GM13977 (cell line): ENCODE data around the gene ANKS3.
A peak's percentile ranks its signal among the peaks of the same experiment; 100 is the strongest.

Source experiments
- DNase-seq: peaks from one replicate; pipeline ENCODE4 v3.0.0; 2012; ENCODE audit warnings: low spot score
- in situ Hi-C: fragments of 300-500 bp; cut with MboI; formaldehyde crosslinking; loops from one replicate; pipeline ENCODE4 v1.12.0; 2022; ENCODE audit warnings: low sequenced_read_pairs, low pct_unique_long_range_greater_than_20kb, mixed read lengths, inconsistent platforms; ENCODE audit not compliant: unreplicated experiment
- TF ChIP-seq, protein P1 (sequence below): IDR thresholded peaks from 2 replicates; pipeline ENCODE4 v1.5.1; 2012; ENCODE audit warnings: mild to moderate bottlenecking, control low read depth; ENCODE audit not compliant: insufficient read depth; ENCODE audit errors: extremely low read depth, missing control alignments

Gene ANKS3

DNA sequence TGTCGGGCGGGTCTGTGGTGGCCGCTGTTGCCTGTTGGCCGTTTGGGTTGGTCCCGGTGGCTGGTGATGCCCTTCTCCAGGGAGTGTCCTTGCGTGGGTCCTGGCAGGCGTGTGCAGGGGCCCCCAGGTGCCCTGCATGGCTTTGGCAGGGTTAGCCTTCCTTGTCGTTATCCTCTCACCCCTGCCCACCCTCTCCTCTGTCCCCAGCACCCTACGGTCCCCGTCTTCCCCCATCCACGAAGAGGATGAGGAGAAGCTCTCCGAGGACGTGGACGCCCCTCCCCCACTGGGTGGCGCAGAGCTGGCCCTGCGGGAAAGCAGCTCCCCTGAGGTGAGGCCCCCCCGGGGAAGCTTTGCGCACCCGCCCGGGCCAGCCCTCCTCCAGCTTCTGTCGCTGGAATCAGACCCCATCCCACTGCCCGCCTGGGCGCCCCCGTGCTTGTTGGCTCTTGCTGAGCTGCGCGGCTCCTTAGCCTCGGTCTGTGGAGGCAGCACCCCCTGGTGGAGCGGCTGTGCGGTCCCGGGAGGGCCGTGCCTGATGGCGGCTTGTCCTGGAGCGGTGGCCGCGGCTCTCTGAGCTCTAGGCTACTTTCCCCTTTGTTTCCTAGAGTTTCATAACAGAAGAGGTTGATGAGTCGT, 51.3 kb downstream of the ANKS3 start:
- in situ Hi-C loops, result no loop called here
- DNase-seq, result no peak
- TF ChIP-seq, protein P1, sequence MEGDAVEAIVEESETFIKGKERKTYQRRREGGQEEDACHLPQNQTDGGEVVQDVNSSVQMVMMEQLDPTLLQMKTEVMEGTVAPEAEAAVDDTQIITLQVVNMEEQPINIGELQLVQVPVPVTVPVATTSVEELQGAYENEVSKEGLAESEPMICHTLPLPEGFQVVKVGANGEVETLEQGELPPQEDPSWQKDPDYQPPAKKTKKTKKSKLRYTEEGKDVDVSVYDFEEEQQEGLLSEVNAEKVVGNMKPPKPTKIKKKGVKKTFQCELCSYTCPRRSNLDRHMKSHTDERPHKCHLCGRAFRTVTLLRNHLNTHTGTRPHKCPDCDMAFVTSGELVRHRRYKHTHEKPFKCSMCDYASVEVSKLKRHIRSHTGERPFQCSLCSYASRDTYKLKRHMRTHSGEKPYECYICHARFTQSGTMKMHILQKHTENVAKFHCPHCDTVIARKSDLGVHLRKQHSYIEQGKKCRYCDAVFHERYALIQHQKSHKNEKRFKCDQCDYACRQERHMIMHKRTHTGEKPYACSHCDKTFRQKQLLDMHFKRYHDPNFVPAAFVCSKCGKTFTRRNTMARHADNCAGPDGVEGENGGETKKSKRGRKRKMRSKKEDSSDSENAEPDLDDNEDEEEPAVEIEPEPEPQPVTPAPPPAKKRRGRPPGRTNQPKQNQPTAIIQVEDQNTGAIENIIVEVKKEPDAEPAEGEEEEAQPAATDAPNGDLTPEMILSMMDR, result peak; percentile 38

DNA sequence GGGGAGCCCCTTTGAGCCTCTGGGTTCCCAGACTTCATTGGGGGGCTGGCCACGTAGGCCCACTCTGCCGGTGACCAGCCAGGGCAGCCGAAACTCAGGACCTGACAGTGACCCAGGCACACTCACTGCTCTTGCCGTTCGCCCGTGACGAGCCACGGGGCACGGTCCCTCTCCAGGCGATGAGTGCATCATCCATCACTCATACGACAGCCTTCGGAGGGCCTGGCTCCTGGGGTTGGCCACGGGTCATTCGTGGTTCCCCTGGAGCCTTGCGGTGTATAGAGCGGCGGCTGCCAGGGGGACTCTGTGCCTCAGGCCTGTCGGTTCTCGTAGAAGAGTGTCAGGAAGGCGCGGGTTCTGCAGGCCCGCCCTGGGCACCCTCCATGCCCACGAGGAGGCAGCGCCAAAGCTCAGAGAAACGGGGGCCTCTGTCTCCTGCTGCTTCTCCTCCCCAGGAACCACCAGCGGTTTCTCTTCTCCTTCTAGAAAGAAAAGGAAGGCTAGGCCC, 51.9 kb downstream of the ANKS3 start:
- no peak for DNase-seq
- TF ChIP-seq, protein P1, result no peak
- in situ Hi-C loops, result no loop called here

DNA sequence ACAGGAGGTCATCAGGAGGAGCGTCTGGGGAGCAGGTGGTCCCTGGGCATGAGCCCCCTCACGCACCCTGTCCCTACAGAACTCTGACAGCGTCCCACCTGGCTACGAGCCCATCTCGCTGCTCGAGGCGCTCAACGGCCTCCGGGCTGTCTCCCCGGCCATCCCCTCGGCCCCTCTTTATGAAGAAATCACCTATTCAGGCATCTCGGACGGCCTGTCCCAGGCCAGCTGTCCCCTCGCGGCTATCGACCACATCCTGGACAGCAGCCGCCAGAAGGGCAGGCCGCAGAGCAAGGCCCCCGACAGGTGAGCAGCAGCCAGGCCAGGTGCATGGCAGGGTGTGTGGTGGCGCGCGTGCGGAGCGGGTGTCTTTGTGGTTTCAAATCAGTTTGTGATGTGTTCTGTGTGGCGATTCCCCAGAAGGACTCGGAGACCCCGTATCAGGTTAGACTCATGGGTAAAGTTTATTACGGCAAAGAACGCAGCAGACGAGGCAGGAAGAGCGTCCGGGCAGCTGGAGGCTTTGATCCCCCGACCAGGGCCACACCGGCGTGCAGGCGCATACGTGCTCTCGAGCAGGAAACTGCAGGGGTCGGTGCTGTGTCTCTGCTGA, 52.5 kb downstream of the ANKS3 start:
- no peak for DNase-seq
- TF ChIP-seq, protein P1, result no peak
- in situ Hi-C loops, result no loop called here

DNA sequence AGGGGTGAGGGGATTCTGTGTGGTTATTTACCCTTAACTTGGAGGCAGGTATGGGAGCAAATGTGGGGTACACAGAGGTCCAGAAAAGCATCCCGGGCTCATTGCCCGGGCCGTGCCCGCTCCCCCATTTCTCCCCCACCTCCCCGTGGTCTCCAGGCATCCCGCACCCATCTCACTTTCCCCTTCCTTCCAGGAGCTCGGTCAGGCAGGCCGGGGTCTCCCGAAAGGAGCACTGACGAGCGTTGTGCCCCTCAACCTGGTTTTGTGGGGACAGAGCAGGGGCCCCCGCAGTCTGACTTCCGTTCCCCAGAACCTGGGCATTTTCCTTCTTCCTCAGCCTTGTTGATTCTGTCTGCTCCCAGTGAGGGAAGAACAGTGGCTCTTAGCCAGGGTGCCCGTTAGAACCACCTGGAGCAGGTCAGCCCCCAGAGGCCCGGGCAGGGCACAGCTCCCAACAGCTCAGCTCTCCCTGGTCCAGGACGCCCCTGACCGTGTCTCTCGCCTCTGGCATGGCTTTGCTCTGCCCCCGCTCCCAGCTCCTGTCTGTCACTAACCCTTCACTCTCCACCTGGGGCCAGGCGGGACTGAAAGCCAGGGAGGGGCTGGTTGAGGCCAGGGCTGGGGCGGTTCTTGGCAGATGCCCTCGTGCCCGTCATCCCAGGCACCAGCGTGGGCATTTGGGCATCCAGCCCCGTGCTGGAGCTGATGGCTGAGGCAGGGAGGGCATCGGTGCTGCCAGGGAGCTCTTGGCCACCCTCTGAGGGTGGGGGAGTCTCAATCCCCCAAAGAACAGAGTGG, 53.2 kb downstream of the ANKS3 start:
- no peak for DNase-seq
- TF ChIP-seq, protein P1, result no peak
- in situ Hi-C loops, result no loop called here

DNA sequence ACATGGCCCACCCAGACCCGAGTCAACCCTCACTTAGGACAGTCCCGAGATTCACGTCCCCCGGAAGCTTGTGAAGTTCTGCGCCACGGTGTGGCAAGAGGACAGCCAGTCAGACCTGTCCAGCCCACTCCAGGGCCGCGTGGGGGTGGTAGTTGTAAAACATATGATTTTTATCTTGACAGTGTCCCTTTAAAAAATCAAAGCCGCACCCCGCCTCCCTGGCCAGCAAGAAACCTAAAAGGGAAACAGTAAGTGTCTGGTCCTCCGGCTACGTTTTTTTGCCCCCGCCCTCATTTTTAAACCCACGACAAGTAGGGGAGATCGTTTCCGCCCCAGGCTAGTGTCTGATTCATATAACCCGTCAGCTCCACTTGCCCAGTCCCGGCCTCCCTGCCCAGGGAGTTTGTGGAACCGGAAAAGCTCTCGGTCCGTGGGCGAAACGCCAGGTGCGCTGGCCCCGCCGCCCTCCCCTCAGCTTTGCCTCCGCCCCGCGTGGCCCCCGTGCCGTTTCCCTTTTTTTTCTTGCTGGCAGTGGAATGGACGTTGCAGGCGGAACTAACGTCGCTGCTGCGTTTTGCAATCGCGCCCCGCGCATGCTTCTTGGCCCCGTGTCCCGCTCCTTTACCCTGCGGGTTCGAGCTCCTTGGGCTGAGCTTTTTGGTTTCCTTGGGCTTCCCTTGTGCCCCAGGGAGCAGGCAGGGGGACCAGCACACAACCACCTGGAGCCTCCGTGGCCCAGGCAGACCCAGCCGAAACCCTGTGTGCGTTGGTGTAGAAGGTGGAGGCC, 54.0 kb downstream of the ANKS3 start:
- TF ChIP-seq, protein P1, result no peak
- in situ Hi-C loops, result no loop called here
- DNase-seq, result no peak
